MM.1S (cell line): ENCODE results near the gene PPP1R3G.

Experiments used
- CTCF ChIP-seq: fragments of 300-600 bp; sonication (generic); IDR thresholded peaks from 2 replicates; pipeline ENCODE4 v1.5.1; 2016; ENCODE audit warnings: antibody characterized with exemption, low read length, mixed read lengths
- EZH2 ChIP-seq: fragments of 300-600 bp; sonication (generic); optimal IDR thresholded peaks from 2 replicates; pipeline ENCODE3; 2017; ENCODE audit warnings: low read depth, mild to moderate bottlenecking, antibody characterized with exemption, low read length, mixed read lengths
- EZH2phosphoT487 ChIP-seq: fragments of 300-600 bp; sonication (generic); IDR thresholded peaks from 2 replicates; pipeline ENCODE4 v1.6.1; 2018; ENCODE audit warnings: antibody characterized with exemption, low read length

- no peak for TF ChIP-seq CTCF
- no peak for TF ChIP-seq EZH2
- TF ChIP-seq EZH2phosphoT487, result no peak
Measured at GRCh38 chr6:5059036-5059896, 25.9 kb upstream of the PPP1R3G start.
